Fibroblast of lung (primary cell): Measurements from ENCODE around the gene PRPF31. TPM values are rescaled to one million over a fixed set of nuclear protein-coding genes. Genes with fewer than 3 reads are reported as not detected.

Source experiments
- DNase-seq, 2 donors: peaks; one replicate each; pipeline versions ENCODE4 v3.0.0 to v3.0.0-alpha.2; 2010; ENCODE audit warnings: low read depth in 2 of 2
- H2AFZ ChIP-seq: 2 replicates; pipeline ENCODE4 v1.5.1; 2012; ENCODE audit warnings: low read length, control low read depth, inconsistent platforms
- H3K27ac ChIP-seq: 2 replicates; pipeline ENCODE4 v1.5.1; 2011; ENCODE audit warnings: low read length, control low read depth; ENCODE audit not compliant: insufficient read depth
- H3K27me3 ChIP-seq: 2 replicates; pipeline ENCODE4 v1.5.1; 2011; ENCODE audit warnings: mild to moderate bottlenecking, low read length; ENCODE audit not compliant: control insufficient read depth, insufficient read depth
- H3K36me3 ChIP-seq: 2 replicates; pipeline ENCODE4 v1.5.1; 2011; ENCODE audit warnings: low read length; ENCODE audit not compliant: control insufficient read depth, insufficient read depth
- H3K4me1 ChIP-seq: 2 replicates; pipeline ENCODE4 v1.5.1; 2011; ENCODE audit warnings: low read length; ENCODE audit not compliant: control insufficient read depth, insufficient read depth; ENCODE audit errors: extremely low read depth
- H3K4me2 ChIP-seq: 2 replicates; pipeline ENCODE4 v1.5.1; 2011; ENCODE audit warnings: low read length, control low read depth; ENCODE audit not compliant: insufficient read depth; ENCODE audit errors: extremely low read depth
- H3K4me3 ChIP-seq, 4 experiments: fragments of 200-600 bp in 1 of 4; sonication (generic) in 1 of 4; replicated peaks in 1 of 4; 2 replicates each; pipeline ENCODE4 v1.5.1; 2011 to 2016; ENCODE audit warnings: low read length in 4 of 4, low read depth in 3 of 4, mild to moderate bottlenecking in 3 of 4, control low read depth in 2 of 4, inconsistent platforms in 1 of 4, mixed read lengths in 1 of 4; ENCODE audit not compliant: insufficient read depth in 1 of 4; ENCODE audit errors: control extremely low read depth in 1 of 4
- H3K79me2 ChIP-seq: 2 replicates; pipeline ENCODE4 v1.5.1; 2012; ENCODE audit warnings: mild to moderate bottlenecking, low read length, inconsistent platforms; ENCODE audit not compliant: control insufficient read depth, insufficient read depth
- H3K9ac ChIP-seq: 2 replicates; pipeline ENCODE4 v1.5.1; 2011; ENCODE audit warnings: mild to moderate bottlenecking, low read length, control low read depth; ENCODE audit not compliant: insufficient read depth
- H3K9me3 ChIP-seq: 2 replicates; pipeline ENCODE4 v1.5.1; 2012; ENCODE audit warnings: low read depth, low read length; ENCODE audit not compliant: control insufficient read depth, insufficient read depth
- H4K20me1 ChIP-seq: 2 replicates; pipeline ENCODE4 v1.5.1; 2011; ENCODE audit warnings: low read length; ENCODE audit not compliant: control insufficient read depth, insufficient read depth; ENCODE audit errors: extremely low read depth
- EZH2 ChIP-seq: IDR thresholded peaks from 2 replicates; pipeline ENCODE4 v1.5.1; 2012; ENCODE audit warnings: low read length, control low read depth, mild to moderate bottlenecking; ENCODE audit errors: missing control alignments
- polyA plus RNA-seq, 2 donors: library from polyadenylated mRNA; depleted of rRNA in 1 of 2; stranded (reverse) in 1 of 2; unstranded in 1 of 2; fragments of >200 nt; gene quantifications; 2 replicates each; pipeline ENCODE4 v1.2.1, GENCODE V29; 2011 to 2012; ENCODE audit warnings: missing spikeins in 1 of 2
- total RNA-seq: library from RNA; depleted of rRNA; stranded (reverse); fragments of >200 nt; gene quantifications from 2 replicates; pipeline ENCODE4 v1.2.1, GENCODE V29; 2014
- TF ChIP-seq, protein P1 (sequence below), 2 donors: IDR thresholded peaks in 1 of 2; conservative IDR thresholded peaks in 1 of 2; 1 replicate in 1 of 2; 2 replicates in 1 of 2; pipeline ENCODE4 v1.5.1; 2011 to 2012; ENCODE audit warnings: low read length in 2 of 2, control low read depth in 1 of 2, inconsistent platforms in 1 of 2, low read depth in 1 of 2, mild to moderate bottlenecking in 1 of 2

Gene PRPF31
- total and polyA plus RNA-seq, 2 donors (not counting 1 experiment from before 2014, with no cell fraction given): 45.2 to 48.7 TPM

DNA sequence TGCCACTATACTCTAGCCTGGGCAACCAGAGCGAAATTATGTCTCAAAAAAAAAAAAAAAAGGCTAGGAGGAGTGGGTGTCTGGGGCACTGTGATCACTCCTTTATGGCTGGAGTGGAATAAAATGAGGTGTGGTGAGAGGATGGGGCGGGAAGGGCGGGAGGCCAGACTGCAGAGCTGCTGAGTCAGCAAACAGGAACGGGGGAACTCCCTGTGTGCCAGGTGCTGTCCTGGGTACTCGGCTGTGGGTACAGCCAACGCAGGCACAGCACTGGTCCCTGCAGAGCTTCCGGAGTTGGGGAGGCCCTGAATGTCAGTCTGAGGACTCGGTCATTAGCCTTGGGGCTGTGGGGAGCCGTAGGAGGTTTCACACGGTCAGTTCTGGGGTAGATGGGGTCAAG, 5.7 kb downstream of the PRPF31 start:
- Histone ChIP-seq H2AFZ (no peak overlapping the region), H4K20me1 (no peaks in the 10 kb centered on the region), H3K27me3 (no peaks in the 10 kb centered on the region), H3K79me2 (peaks cover 12% of the 10 kb centered on the region), H3K9me3 (no peaks in the 10 kb centered on the region), H3K9ac (no peak overlapping the region), H3K36me3 (peaks cover 16% of the 10 kb centered on the region), H3K4me3 (no peak overlapping the region), H3K4me1 (peaks cover 2% of the 10 kb centered on the region), H3K27ac (no peak overlapping the region), H3K4me2 (no peak overlapping the region)
- no peak for DNase-seq
- TF ChIP-seq EZH2: no peak
- TF ChIP-seq, protein P1, sequence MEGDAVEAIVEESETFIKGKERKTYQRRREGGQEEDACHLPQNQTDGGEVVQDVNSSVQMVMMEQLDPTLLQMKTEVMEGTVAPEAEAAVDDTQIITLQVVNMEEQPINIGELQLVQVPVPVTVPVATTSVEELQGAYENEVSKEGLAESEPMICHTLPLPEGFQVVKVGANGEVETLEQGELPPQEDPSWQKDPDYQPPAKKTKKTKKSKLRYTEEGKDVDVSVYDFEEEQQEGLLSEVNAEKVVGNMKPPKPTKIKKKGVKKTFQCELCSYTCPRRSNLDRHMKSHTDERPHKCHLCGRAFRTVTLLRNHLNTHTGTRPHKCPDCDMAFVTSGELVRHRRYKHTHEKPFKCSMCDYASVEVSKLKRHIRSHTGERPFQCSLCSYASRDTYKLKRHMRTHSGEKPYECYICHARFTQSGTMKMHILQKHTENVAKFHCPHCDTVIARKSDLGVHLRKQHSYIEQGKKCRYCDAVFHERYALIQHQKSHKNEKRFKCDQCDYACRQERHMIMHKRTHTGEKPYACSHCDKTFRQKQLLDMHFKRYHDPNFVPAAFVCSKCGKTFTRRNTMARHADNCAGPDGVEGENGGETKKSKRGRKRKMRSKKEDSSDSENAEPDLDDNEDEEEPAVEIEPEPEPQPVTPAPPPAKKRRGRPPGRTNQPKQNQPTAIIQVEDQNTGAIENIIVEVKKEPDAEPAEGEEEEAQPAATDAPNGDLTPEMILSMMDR (conservative IDR thresholded peaks at IDR 0.05 in 1 of 2, IDR thresholded peaks at IDR 0.05 in 1 of 2; ENCODE audit: low read depth in 1 of 2, low read length in 2 of 2): no peak

DNA sequence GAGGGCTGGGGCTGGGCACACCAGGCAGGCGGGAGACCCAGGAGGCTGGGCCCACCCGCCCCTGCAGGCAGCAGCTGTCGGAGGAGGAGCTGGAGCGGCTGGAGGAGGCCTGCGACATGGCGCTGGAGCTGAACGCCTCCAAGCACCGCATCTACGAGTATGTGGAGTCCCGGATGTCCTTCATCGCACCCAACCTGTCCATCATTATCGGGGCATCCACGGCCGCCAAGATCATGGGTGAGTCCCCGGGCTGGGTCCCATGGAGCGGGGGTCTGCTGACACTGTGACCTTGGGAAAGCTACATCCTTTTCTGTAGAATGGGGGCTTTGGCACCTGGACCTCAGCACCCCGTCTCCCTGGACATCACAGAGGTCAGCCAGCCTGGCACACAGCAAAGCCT, 8.1 kb downstream of the PRPF31 start:
- no peaks in the 10 kb centered on the region for H3K79me2 ChIP-seq
- H4K20me1 ChIP-seq: no peaks in the 10 kb centered on the region
- no peak overlapping the region for H2AFZ ChIP-seq
- H3K4me3 ChIP-seq: no peak overlapping the region
- no peak overlapping the region for H3K27ac ChIP-seq
- TF ChIP-seq, protein P1 (conservative IDR thresholded peaks at IDR 0.05 in 1 of 2, IDR thresholded peaks at IDR 0.05 in 1 of 2; ENCODE audit: low read depth in 1 of 2, low read length in 2 of 2): no peak
- no peak for TF ChIP-seq EZH2
- H3K9ac ChIP-seq: no peak overlapping the region
- H3K27me3 ChIP-seq: no peaks in the 10 kb centered on the region
- H3K4me1 ChIP-seq: no peaks in the 10 kb centered on the region
- H3K9me3 ChIP-seq: no peaks in the 10 kb centered on the region
- no peak for DNase-seq
- H3K36me3 ChIP-seq: peaks cover 22% of the 10 kb centered on the region
- no peak overlapping the region for H3K4me2 ChIP-seq

DNA sequence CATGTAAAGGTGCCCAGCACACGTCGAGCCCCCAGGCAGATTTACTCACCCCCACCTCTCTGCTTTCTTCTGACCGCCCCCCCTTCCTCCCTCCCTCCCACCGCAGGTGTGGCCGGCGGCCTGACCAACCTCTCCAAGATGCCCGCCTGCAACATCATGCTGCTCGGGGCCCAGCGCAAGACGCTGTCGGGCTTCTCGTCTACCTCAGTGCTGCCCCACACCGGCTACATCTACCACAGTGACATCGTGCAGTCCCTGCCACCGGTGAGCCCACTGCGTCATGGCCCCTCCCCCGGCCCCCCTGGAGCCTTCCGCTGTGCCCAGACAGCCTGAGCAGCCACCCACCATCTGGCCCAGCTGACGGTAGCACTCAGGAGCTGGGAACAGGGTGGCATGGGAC, 8.8 kb downstream of the PRPF31 start:
- no peak for TF ChIP-seq EZH2
- TF ChIP-seq, protein P1 (conservative IDR thresholded peaks at IDR 0.05 in 1 of 2, IDR thresholded peaks at IDR 0.05 in 1 of 2; ENCODE audit: low read depth in 1 of 2, low read length in 2 of 2): no peak
- no peak for DNase-seq
- no peaks in the 10 kb centered on the region for H3K4me1 ChIP-seq
- no peaks in the 10 kb centered on the region for H4K20me1 ChIP-seq
- no peaks in the 10 kb centered on the region for H3K9me3 ChIP-seq
- H3K79me2 ChIP-seq: no peaks in the 10 kb centered on the region
- H3K36me3 ChIP-seq: peaks cover 28% of the 10 kb centered on the region
- H2AFZ ChIP-seq: no peak overlapping the region
- H3K9ac ChIP-seq: no peak overlapping the region
- H3K27ac ChIP-seq: no peak overlapping the region
- no peak overlapping the region for H3K4me2 ChIP-seq
- no peak overlapping the region for H3K4me3 ChIP-seq
- H3K27me3 ChIP-seq: no peaks in the 10 kb centered on the region
